H9 (cell line): ENCODE measurements around the gene SHISA8. TPM values are rescaled to one million over a fixed set of nuclear protein-coding genes. Genes with fewer than 3 reads are reported as not detected.

Experiments
- DNase-seq: peaks from one replicate; pipeline ENCODE4 v3.0.0-alpha.2; 2017
- H2AFZ ChIP-seq: one replicate; pipeline ENCODE4 v1.6.1; 2013; ENCODE audit warnings: mild to moderate bottlenecking, low read length, control low read depth, moderate library complexity
- H2AK5ac ChIP-seq: 2 replicates; pipeline ENCODE4 v1.6.1; 2013; ENCODE audit warnings: low read length, control low read depth, mixed read lengths; ENCODE audit not compliant: insufficient read length
- H2BK120ac ChIP-seq: one replicate; pipeline ENCODE4 v1.6.1; 2013; ENCODE audit warnings: low read depth, mild to moderate bottlenecking, low read length, control low read depth, inconsistent platforms; ENCODE audit not compliant: poor library complexity, severe bottlenecking
- H2BK12ac ChIP-seq: 2 replicates; pipeline ENCODE4 v1.6.1; 2013; ENCODE audit warnings: low read length, control low read depth, mixed read lengths, low read depth; ENCODE audit not compliant: insufficient read length
- H2BK15ac ChIP-seq: 2 replicates; pipeline ENCODE4 v1.6.1; 2013; ENCODE audit warnings: low read depth, low read length, control low read depth
- H2BK20ac ChIP-seq: one replicate; pipeline ENCODE4 v1.6.1; 2013; ENCODE audit warnings: low read depth, mild to moderate bottlenecking, low read length, control low read depth, inconsistent platforms; ENCODE audit not compliant: poor library complexity, severe bottlenecking
- H2BK5ac ChIP-seq: 2 replicates; pipeline ENCODE4 v1.6.1; 2013; ENCODE audit warnings: low read length, control low read depth, mixed read lengths; ENCODE audit not compliant: insufficient read length
- H3K14ac ChIP-seq: 2 replicates; pipeline ENCODE4 v1.6.1; 2013; ENCODE audit warnings: low read length, control low read depth; ENCODE audit not compliant: insufficient read depth
- H3K18ac ChIP-seq: 2 replicates; pipeline ENCODE4 v1.6.1; 2013; ENCODE audit warnings: low read depth, mild to moderate bottlenecking, mixed read lengths, low read length, control low read depth; ENCODE audit not compliant: insufficient read length
- H3K23ac ChIP-seq: 2 replicates; pipeline ENCODE4 v1.6.1; 2013; ENCODE audit warnings: low read length, control low read depth, mixed read lengths, low read depth; ENCODE audit not compliant: insufficient read length
- H3K23me2 ChIP-seq: 2 replicates; pipeline ENCODE4 v1.6.1; 2013; ENCODE audit warnings: low read depth, mild to moderate bottlenecking, mixed read lengths, low read length, control low read depth; ENCODE audit not compliant: insufficient read length, poor library complexity, severe bottlenecking
- H3K27ac ChIP-seq: 2 replicates; pipeline ENCODE4 v1.5.1; 2013; ENCODE audit warnings: low read length, control low read depth, mixed read lengths, low read depth; ENCODE audit not compliant: insufficient read length
- H3K27me3 ChIP-seq: 2 replicates; pipeline ENCODE4 v1.6.1; 2013; ENCODE audit warnings: low read length, control low read depth, inconsistent platforms; ENCODE audit not compliant: insufficient read depth
- H3K4ac ChIP-seq: 2 replicates; pipeline ENCODE4 v1.6.1; 2013; ENCODE audit warnings: low read depth, mild to moderate bottlenecking, control low read depth, inconsistent platforms, low read length, moderate library complexity
- H3K4me1 ChIP-seq: 2 replicates; pipeline ENCODE4 v1.6.1; 2013; ENCODE audit warnings: low read length, control low read depth, inconsistent platforms; ENCODE audit not compliant: insufficient read depth
- H3K4me2 ChIP-seq: 2 replicates; pipeline ENCODE4 v1.6.1; 2013; ENCODE audit warnings: low read length, control low read depth, mixed read lengths; ENCODE audit not compliant: insufficient read length, insufficient read depth
- H3K56ac ChIP-seq: 2 replicates; pipeline ENCODE4 v1.6.1; 2013; ENCODE audit warnings: low read depth, mild to moderate bottlenecking, mixed read lengths, low read length, control low read depth; ENCODE audit not compliant: insufficient read length
- H3K79me1 ChIP-seq: 2 replicates; pipeline ENCODE4 v1.6.1; 2013; ENCODE audit warnings: low read depth, mild to moderate bottlenecking, moderate library complexity, low read length, control low read depth, inconsistent platforms; ENCODE audit not compliant: insufficient read depth, poor library complexity, severe bottlenecking
- H3K79me2 ChIP-seq: 2 replicates; pipeline ENCODE4 v1.6.1; 2013; ENCODE audit warnings: low read length, control low read depth, inconsistent platforms; ENCODE audit not compliant: insufficient read depth
- H3K9ac ChIP-seq: 2 replicates; pipeline ENCODE4 v1.6.1; 2013; ENCODE audit warnings: low read length, control low read depth, mixed read lengths; ENCODE audit not compliant: insufficient read length; ENCODE audit errors: extremely low read depth
- H3K9me3 ChIP-seq: one replicate; pipeline ENCODE4 v1.6.1; 2013; ENCODE audit warnings: low read depth, low read length, inconsistent platforms; ENCODE audit not compliant: control insufficient read depth
- H3T11ph ChIP-seq: one replicate; pipeline ENCODE4 v1.6.1; 2013; ENCODE audit warnings: mild to moderate bottlenecking, low read length, control low read depth, inconsistent platforms
- H4K20me1 ChIP-seq: one replicate; pipeline ENCODE4 v1.6.1; 2013; ENCODE audit not compliant: control insufficient read depth, insufficient read length, insufficient read depth
- H4K5ac ChIP-seq: 2 replicates; pipeline ENCODE4 v1.6.1; 2013; ENCODE audit warnings: low read depth, mild to moderate bottlenecking, mixed read lengths, low read length, control low read depth; ENCODE audit not compliant: insufficient read length
- H4K8ac ChIP-seq: replicated peaks from 2 replicates; pipeline ENCODE4 v1.6.1; 2013; ENCODE audit warnings: low read length, control low read depth, mixed read lengths, low read depth; ENCODE audit not compliant: insufficient read length
- H4K91ac ChIP-seq: 2 replicates; pipeline ENCODE4 v1.6.1; 2013; ENCODE audit warnings: low read depth, mild to moderate bottlenecking, moderate library complexity, mixed read lengths, low read length, control low read depth; ENCODE audit not compliant: insufficient read length
- H3K27ac Mint-ChIP-seq, 3 experiments: 2 replicates in 2 of 3; 3 replicates in 1 of 3; pipeline ENCODE4 v1.8.0; 2020 to 2021; ENCODE audit warnings: mixed read lengths in 3 of 3, mild to moderate bottlenecking in 1 of 3, moderate library complexity in 1 of 3
- H3K27me3 Mint-ChIP-seq: 2 replicates; pipeline ENCODE4 v1.8.0; 2021; ENCODE audit warnings: low read depth, mild to moderate bottlenecking, moderate library complexity, mixed read lengths
- H3K36me3 Mint-ChIP-seq, 3 experiments: 2 replicates in 2 of 3; 3 replicates in 1 of 3; pipeline ENCODE4 v1.8.0; 2020 to 2021; ENCODE audit warnings: low read depth in 3 of 3, mixed read lengths in 3 of 3; ENCODE audit not compliant: insufficient read depth in 1 of 3
- H3K4me1 Mint-ChIP-seq, 2 experiments: 2 replicates each; pipeline ENCODE4 v1.8.0; 2020; ENCODE audit warnings: mixed read lengths in 2 of 2
- H3K4me3 Mint-ChIP-seq, 2 experiments: 2 replicates in 1 of 2; 3 replicates in 1 of 2; pipeline ENCODE4 v1.8.0; 2020 to 2021; ENCODE audit warnings: mild to moderate bottlenecking in 2 of 2, mixed read lengths in 2 of 2, moderate library complexity in 1 of 2
- H3K9me3 Mint-ChIP-seq, 2 experiments: 2 replicates in 1 of 2; 3 replicates in 1 of 2; pipeline ENCODE4 v1.8.0; 2020; ENCODE audit warnings: mild to moderate bottlenecking in 2 of 2, mixed read lengths in 2 of 2, moderate library complexity in 1 of 2
- WGBS: extraction: QIAGEN DNeasy Blood & Tissue Kit; methylation state at CpG from one replicate; pipeline ENCODE4 v1.1.7; 2013; ENCODE audit warnings: missing lambda C conversion rate, low lambda C conversion rate, mixed read lengths; ENCODE audit not compliant: insufficient read length; ENCODE audit errors: extremely low coverage; 5-methylcytosine and 5-hydroxymethylcytosine counted together
- total RNA-seq: library from RNA; stranded (reverse); gene quantifications from 2 replicates; pipeline ENCODE4 v1.2.1, GENCODE V29; 2021
- TF ChIP-seq, protein P1 (sequence below): fragments of 200-600 bp; sonication (generic); conservative IDR thresholded peaks from 3 replicates; pipeline ENCODE4 v1.8.0; 2021; ENCODE audit warnings: antibody characterized with exemption, mild to moderate bottlenecking

Gene SHISA8
- total RNA-seq, 1 experiment from 2014 or later, result 1.4 TPM

GRCh38 chr22:41891407-41891806, 23.5 kb downstream of the SHISA8 start:
- no peak overlapping the region for H2AFZ ChIP-seq
- no peak overlapping the region for H2BK20ac ChIP-seq
- H3K27ac Mint-ChIP-seq, result peak overlapping the region in 1 of 3 experiments; percentile 76; a peak in 1 of 7 replicates
- no peak overlapping the region for H2BK5ac ChIP-seq
- H3K23me2 ChIP-seq, result no peaks in the 10 kb centered on the region
- H3K27ac ChIP-seq, result no peak overlapping the region
- H3K36me3 Mint-ChIP-seq, result peaks cover 42 to 87% (median 85%) of the 10 kb centered on the region in 3 experiments; a peak in 6 of 7 replicates
- H2BK15ac ChIP-seq, result no peak overlapping the region
- no peaks in the 10 kb centered on the region for H3K4me1 ChIP-seq
- H4K8ac ChIP-seq, result no peak overlapping the region
- H3T11ph ChIP-seq, result no peak overlapping the region
- no peak overlapping the region for H3K9ac ChIP-seq
- H3K4me1 Mint-ChIP-seq, result no peaks in the 10 kb centered on the region
- H3K79me2 ChIP-seq, result no peaks in the 10 kb centered on the region
- no CpG with 5 or more reads among the region's 9 CpGs for WGBS
- H3K79me1 ChIP-seq, result no peaks in the 10 kb centered on the region
- H3K4me3 Mint-ChIP-seq, result no peak overlapping the region
- H3K4ac ChIP-seq, result no peak overlapping the region
- no peak overlapping the region for H2BK120ac ChIP-seq
- no peak overlapping the region for H3K56ac ChIP-seq
- H3K9me3 ChIP-seq, result no peaks in the 10 kb centered on the region
- H4K5ac ChIP-seq, result no peak overlapping the region
- no peaks in the 10 kb centered on the region for H4K20me1 ChIP-seq
- no peak overlapping the region for H2BK12ac ChIP-seq
- H3K27me3 Mint-ChIP-seq, result no peaks in the 10 kb centered on the region
- TF ChIP-seq, protein P1, sequence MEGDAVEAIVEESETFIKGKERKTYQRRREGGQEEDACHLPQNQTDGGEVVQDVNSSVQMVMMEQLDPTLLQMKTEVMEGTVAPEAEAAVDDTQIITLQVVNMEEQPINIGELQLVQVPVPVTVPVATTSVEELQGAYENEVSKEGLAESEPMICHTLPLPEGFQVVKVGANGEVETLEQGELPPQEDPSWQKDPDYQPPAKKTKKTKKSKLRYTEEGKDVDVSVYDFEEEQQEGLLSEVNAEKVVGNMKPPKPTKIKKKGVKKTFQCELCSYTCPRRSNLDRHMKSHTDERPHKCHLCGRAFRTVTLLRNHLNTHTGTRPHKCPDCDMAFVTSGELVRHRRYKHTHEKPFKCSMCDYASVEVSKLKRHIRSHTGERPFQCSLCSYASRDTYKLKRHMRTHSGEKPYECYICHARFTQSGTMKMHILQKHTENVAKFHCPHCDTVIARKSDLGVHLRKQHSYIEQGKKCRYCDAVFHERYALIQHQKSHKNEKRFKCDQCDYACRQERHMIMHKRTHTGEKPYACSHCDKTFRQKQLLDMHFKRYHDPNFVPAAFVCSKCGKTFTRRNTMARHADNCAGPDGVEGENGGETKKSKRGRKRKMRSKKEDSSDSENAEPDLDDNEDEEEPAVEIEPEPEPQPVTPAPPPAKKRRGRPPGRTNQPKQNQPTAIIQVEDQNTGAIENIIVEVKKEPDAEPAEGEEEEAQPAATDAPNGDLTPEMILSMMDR, result no peak
- H3K27me3 ChIP-seq, result no peaks in the 10 kb centered on the region
- no peak overlapping the region for H2AK5ac ChIP-seq
- DNase-seq, result no peak
- no peak overlapping the region for H3K14ac ChIP-seq
- H3K9me3 Mint-ChIP-seq, result no peaks in the 10 kb centered on the region
- no peak overlapping the region for H3K4me2 ChIP-seq
- no peak overlapping the region for H3K18ac ChIP-seq
- H3K23ac ChIP-seq, result no peak overlapping the region
- no peak overlapping the region for H4K91ac ChIP-seq
